K562 (cell line): Measurements from ENCODE around the gene GLB1L. TPM values are rescaled to one million over a fixed set of nuclear protein-coding genes. Genes with fewer than 3 reads are reported as not detected.

Source experiments
- ERF ChIP-seq: fragments of 450-650 bp; formaldehyde crosslinking; IDR thresholded peaks from 2 replicates; pipeline ENCODE4 v1.4.0; 2020; ENCODE audit warnings: mild to moderate bottlenecking, mixed read lengths
- FOXP4 ChIP-seq: sonication (generic); formaldehyde crosslinking; IDR thresholded peaks from 2 replicates; pipeline ENCODE4 v1.8.0; 2022; ENCODE audit warnings: mild to moderate bottlenecking, missing genetic modification reagents, borderline replicate concordance
- HNRNPLL ChIP-seq: fragments of 200-400 bp; formaldehyde crosslinking; IDR thresholded peaks from 2 replicates; pipeline ENCODE4 v1.6.1; 2017; ENCODE audit warnings: low read length, low read depth, mild to moderate bottlenecking; ENCODE audit not compliant: poor library complexity, severe bottlenecking
- MAZ ChIP-seq, 2 experiments: fragments of 450-650 bp in 1 of 2; sonication (generic) in 1 of 2; formaldehyde crosslinking; IDR thresholded peaks in 1 of 2; conservative IDR thresholded peaks in 1 of 2; 2 replicates each; pipeline versions ENCODE4 v1.4.0 to v1.5.0; 2020; ENCODE audit warnings: mild to moderate bottlenecking in 1 of 2, missing genetic modification reagents in 1 of 2
- MCM7 ChIP-seq, 2 experiments: fragments of 450-650 bp; IDR thresholded peaks; 2 replicates each; pipeline ENCODE4 v1.6.1; 2016 to 2018
- MEF2D ChIP-seq: conservative IDR thresholded peaks from 2 replicates; pipeline ENCODE4 v1.6.1; 2016; ENCODE audit warnings: low read depth, missing genetic modification characterization, missing compliant biosample characterization
- PHF21A ChIP-seq: fragments of 450-650 bp; IDR thresholded peaks from 2 replicates; pipeline ENCODE4 v1.6.1; 2017; ENCODE audit warnings: low read depth, borderline replicate concordance
- PHF8 ChIP-seq: fragments of 200-600 bp; sonication (generic); IDR thresholded peaks from 2 replicates; pipeline ENCODE4 v1.6.1; 2012; ENCODE audit warnings: mixed run types, mild to moderate bottlenecking, inconsistent platforms, low read length, moderate library complexity, borderline replicate concordance
- PML ChIP-seq: IDR thresholded peaks from 2 replicates; pipeline ENCODE4 v1.6.1; 2012; ENCODE audit warnings: low read length, inconsistent platforms
- SRSF7 ChIP-seq: fragments of 200-400 bp; formaldehyde crosslinking; optimal IDR thresholded peaks from 2 replicates; pipeline ENCODE3; 2017; ENCODE audit warnings: mild to moderate bottlenecking, low read depth, low read length
- THRAP3 ChIP-seq: fragments of 450-650 bp; IDR thresholded peaks from 2 replicates; pipeline ENCODE4 v1.6.1; 2016; ENCODE audit warnings: mild to moderate bottlenecking, inconsistent platforms, borderline replicate concordance
- ZKSCAN1 ChIP-seq: fragments of 150-350 bp; IDR thresholded peaks from 2 replicates; pipeline ENCODE4 v1.6.1; 2016; ENCODE audit warnings: low read depth, low read length
- ZNF121 ChIP-seq: sonication (generic); formaldehyde crosslinking; conservative IDR thresholded peaks from 2 replicates; pipeline ENCODE4 v1.8.0; 2022; ENCODE audit warnings: missing genetic modification reagents
- polyA plus RNA-seq, 8 experiments: library from polyadenylated mRNA; depleted of rRNA in 4 of 8; stranded (reverse) in 5 of 8; unstranded in 3 of 8; fragments of >200 nt; fragmentation: Nextera tagmentation in 2 of 8; fragmentation: Illumina TruSeq in 1 of 8; extraction: Ambion mirVana in 2 of 8; extraction: Trizol in 1 of 8; gene quantifications; 2 replicates each; pipeline versions ENCODE4 v1.2.1 to v1.2.3, GENCODE V29; 2011 to 2014; ENCODE audit warnings: inconsistent platforms in 1 of 8, missing spikeins in 1 of 8
- total RNA-seq, 7 experiments: library from RNA; depleted of rRNA in 6 of 7; stranded (reverse); fragments of >200 nt in 6 of 7; fragmentation: Illumina TruSeq in 2 of 7; extraction: Trizol in 2 of 7; gene quantifications; 2 replicates each; pipeline versions ENCODE4 v1.2.1 to v1.2.3, GENCODE V29; 2011 to 2021; ENCODE audit warnings: low replicate concordance in 1 of 7
- TF ChIP-seq, protein P1 (sequence below): sonication (generic); formaldehyde crosslinking; IDR thresholded peaks from 2 replicates; pipeline ENCODE4 v1.8.1; 2023; ENCODE audit warnings: missing genetic modification reagents, mild to moderate bottlenecking, borderline replicate concordance
- TF ChIP-seq, protein P2 (sequence below): fragments of 250-450 bp; sonication (Bioruptor Pico); IDR thresholded peaks from 2 replicates; pipeline ENCODE4 v1.5.0; 2020; ENCODE audit warnings: mild to moderate bottlenecking
- TF ChIP-seq, protein P3 (sequence below): fragments of 250-450 bp; sonication (Bioruptor Pico); IDR thresholded peaks from 2 replicates; pipeline ENCODE4 v1.9.0; 2021; ENCODE audit warnings: mild to moderate bottlenecking

The GLB1L gene
- total and polyA plus RNA-seq, 9 of the 15 experiments (the other 6 are each of a cell fraction or from before 2014, with no cell fraction given): 0.42 to 2.9 (median 2.5) TPM

DNA sequence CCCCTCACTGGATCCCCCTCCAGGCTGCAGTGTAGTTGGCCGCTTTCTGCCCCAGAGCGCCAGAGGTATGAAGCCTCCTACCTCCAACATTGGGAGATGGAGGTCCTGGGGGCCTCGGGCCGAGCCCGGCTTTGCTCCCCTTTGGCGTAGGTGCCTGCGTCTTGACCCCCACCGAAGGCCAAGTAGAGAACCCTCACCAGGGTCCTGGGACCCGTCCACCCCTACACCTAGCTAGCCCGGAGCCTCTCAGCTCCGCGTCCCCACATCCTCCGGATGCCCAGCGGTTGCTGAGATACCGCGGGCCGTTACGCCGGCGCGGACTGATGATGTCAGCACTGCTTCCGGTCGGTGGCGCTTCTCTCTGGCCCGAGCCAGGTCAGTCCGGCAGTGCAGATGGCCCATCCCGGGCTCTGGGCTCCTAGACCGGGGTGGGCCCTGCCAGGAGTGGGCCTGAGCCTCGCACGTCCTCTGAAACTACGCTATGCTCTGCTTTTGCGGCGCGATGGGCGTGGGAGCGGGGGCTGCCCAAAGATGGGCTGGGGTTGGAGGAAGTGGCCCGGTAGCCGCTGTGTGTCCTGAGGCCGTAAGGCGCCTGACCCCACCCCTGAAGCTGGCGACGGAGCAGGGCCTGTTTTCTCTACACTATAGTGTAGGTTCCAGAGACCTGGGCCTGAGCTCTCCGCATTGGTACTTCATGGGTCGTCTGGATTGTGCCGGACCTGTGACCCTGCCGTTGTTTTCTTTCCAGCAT, at the start of gene GLB1L, which contains the start of gene STK16 (continued):
- TF ChIP-seq, protein P1, sequence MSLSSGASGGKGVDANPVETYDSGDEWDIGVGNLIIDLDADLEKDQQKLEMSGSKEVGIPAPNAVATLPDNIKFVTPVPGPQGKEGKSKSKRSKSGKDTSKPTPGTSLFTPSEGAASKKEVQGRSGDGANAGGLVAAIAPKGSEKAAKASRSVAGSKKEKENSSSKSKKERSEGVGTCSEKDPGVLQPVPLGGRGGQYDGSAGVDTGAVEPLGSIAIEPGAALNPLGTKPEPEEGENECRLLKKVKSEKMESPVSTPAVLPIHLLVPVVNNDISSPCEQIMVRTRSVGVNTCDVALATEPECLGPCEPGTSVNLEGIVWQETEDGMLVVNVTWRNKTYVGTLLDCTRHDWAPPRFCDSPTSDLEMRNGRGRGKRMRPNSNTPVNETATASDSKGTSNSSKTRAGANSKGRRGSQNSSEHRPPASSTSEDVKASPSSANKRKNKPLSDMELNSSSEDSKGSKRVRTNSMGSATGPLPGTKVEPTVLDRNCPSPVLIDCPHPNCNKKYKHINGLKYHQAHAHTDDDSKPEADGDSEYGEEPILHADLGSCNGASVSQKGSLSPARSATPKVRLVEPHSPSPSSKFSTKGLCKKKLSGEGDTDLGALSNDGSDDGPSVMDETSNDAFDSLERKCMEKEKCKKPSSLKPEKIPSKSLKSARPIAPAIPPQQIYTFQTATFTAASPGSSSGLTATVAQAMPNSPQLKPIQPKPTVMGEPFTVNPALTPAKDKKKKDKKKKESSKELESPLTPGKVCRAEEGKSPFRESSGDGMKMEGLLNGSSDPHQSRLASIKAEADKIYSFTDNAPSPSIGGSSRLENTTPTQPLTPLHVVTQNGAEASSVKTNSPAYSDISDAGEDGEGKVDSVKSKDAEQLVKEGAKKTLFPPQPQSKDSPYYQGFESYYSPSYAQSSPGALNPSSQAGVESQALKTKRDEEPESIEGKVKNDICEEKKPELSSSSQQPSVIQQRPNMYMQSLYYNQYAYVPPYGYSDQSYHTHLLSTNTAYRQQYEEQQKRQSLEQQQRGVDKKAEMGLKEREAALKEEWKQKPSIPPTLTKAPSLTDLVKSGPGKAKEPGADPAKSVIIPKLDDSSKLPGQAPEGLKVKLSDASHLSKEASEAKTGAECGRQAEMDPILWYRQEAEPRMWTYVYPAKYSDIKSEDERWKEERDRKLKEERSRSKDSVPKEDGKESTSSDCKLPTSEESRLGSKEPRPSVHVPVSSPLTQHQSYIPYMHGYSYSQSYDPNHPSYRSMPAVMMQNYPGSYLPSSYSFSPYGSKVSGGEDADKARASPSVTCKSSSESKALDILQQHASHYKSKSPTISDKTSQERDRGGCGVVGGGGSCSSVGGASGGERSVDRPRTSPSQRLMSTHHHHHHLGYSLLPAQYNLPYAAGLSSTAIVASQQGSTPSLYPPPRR (CRISPR knock-in tag): no peak
- TF ChIP-seq, protein P2, sequence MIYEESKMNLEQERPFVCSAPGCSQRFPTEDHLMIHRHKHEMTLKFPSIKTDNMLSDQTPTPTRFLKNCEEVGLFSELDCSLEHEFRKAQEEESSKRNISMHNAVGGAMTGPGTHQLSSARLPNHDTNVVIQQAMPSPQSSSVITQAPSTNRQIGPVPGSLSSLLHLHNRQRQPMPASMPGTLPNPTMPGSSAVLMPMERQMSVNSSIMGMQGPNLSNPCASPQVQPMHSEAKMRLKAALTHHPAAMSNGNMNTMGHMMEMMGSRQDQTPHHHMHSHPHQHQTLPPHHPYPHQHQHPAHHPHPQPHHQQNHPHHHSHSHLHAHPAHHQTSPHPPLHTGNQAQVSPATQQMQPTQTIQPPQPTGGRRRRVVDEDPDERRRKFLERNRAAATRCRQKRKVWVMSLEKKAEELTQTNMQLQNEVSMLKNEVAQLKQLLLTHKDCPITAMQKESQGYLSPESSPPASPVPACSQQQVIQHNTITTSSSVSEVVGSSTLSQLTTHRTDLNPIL (CRISPR knock-in tag): no peak
- TF ChIP-seq MCM7 (IDR thresholded peaks at IDR 0.05): no peak
- TF ChIP-seq ZKSCAN1: no peak
- TF ChIP-seq HNRNPLL: no peak
- peak; percentile 68 to 80; a peak in 3 of 4 replicates for TF ChIP-seq MAZ (CRISPR knock-in tag; conservative IDR thresholded peaks at IDR 0.05 in 1 of 2, IDR thresholded peaks at IDR 0.05 in 1 of 2)
- no peak for TF ChIP-seq PHF21A
- peak; percentile 97 for TF ChIP-seq PHF8
- TF ChIP-seq FOXP4: no peak
- TF ChIP-seq MEF2D (tag): no peak
- TF ChIP-seq, protein P3, sequence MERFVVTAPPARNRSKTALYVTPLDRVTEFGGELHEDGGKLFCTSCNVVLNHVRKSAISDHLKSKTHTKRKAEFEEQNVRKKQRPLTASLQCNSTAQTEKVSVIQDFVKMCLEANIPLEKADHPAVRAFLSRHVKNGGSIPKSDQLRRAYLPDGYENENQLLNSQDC (CRISPR knock-in tag): no peak
- no peak for TF ChIP-seq THRAP3
- TF ChIP-seq ERF (CRISPR knock-in tag): 0 out of 2 replicates have a peak, but pooled peaks have one; percentile 65
- TF ChIP-seq PML: peak; percentile 37; the same call in 1 of the 2 replicates
- TF ChIP-seq SRSF7: no peak
- no peak for TF ChIP-seq ZNF121 (CRISPR knock-in tag)
